Gastrocnemius medialis (tissue), 4 donors: ENCODE data around the gene SETD1B. TPM values are rescaled to one million over a fixed set of nuclear protein-coding genes. Genes with fewer than 3 reads are reported as not detected.

ENCODE experiments used
- ATAC-seq, 2 donors: fragments of 150-250 bp; one replicate each; pipeline ENCODE4 v1.9.1; 2016
- DNase-seq, 2 donors: peaks; one replicate each; pipeline ENCODE4 v3.0.0-alpha.2; 2019
- H3K27ac ChIP-seq, 4 donors: fragments of 200-600 bp; sonication (generic); 1 replicate in 1 of 4; 2 replicates in 3 of 4; pipeline ENCODE4 v1.5.1; 2016 to 2018; ENCODE audit warnings: mild to moderate bottlenecking in 2 of 4, moderate library complexity in 1 of 4
- H3K27me3 ChIP-seq, 3 donors: fragments of 200-600 bp; sonication (generic) in 2 of 3; 1 replicate in 1 of 3; 2 replicates in 2 of 3; pipeline versions ENCODE4 v1.5.1 to v1.6.0; 2016 to 2019; ENCODE audit warnings: mild to moderate bottlenecking in 1 of 3, moderate library complexity in 1 of 3
- H3K36me3 ChIP-seq, 2 donors: fragments of 200-600 bp; sonication (generic) in 1 of 2; one replicate each; pipeline ENCODE4 v1.5.1; 2017 to 2018
- H3K4me1 ChIP-seq, 2 donors: fragments of 200-600 bp; sonication (generic) in 1 of 2; one replicate each; pipeline ENCODE4 v1.5.1; 2016 to 2017; ENCODE audit warnings: mild to moderate bottlenecking in 2 of 2
- H3K4me3 ChIP-seq, 4 donors: fragments of 200-600 bp; sonication (generic) in 3 of 4; 1 replicate in 1 of 4; 2 replicates in 3 of 4; pipeline ENCODE4 v1.5.1; 2016 to 2019; ENCODE audit warnings: mild to moderate bottlenecking in 2 of 4
- H3K9me3 ChIP-seq, 3 donors: fragments of 200-600 bp; sonication (generic) in 2 of 3; 1 replicate in 1 of 3; 2 replicates in 2 of 3; pipeline ENCODE4 v1.5.1; 2016 to 2019
- POLR2A ChIP-seq, 2 donors: fragments of 450-650 bp; IDR thresholded peaks; one replicate each; pipeline ENCODE4 v1.6.1; 2017; ENCODE audit warnings: antibody characterized with exemption in 2 of 2, mild to moderate bottlenecking in 2 of 2, moderate library complexity in 2 of 2
- in situ Hi-C, 4 donors: fragments of 200-750 bp; cut with MboI; loops; one replicate each; pipeline versions ENCODE4 v1.15.0 to v1.8.0; 2017; ENCODE audit warnings: low sequenced_read_pairs in 4 of 4
- intact Hi-C: fragments of 100-400 bp; cut with DNase I; formaldehyde crosslinking; loops from one replicate; pipeline ENCODE4 v1.15.1; 2023; ENCODE audit warnings: low total_unique reads
- total RNA-seq, 4 donors: library from RNA; depleted of rRNA; stranded (reverse); fragments of >200 nt; gene quantifications; one replicate each; pipeline versions ENCODE4 v1.1.0 to v1.2.3, GENCODE V29; 2016
- TF ChIP-seq, protein P1 (sequence below), 5 experiments: fragments of 450-650 bp in 3 of 5; fragments of 200-600 bp in 2 of 5; sonication (generic) in 2 of 5; IDR thresholded peaks in 4 of 5; conservative IDR thresholded peaks in 1 of 5; 1 replicate in 4 of 5; 2 replicates in 1 of 5; pipeline ENCODE4 v1.5.1; 2016 to 2019; ENCODE audit warnings: antibody characterized with exemption in 5 of 5, mild to moderate bottlenecking in 3 of 5, moderate library complexity in 3 of 5

SETD1B gene
- total RNA-seq, 4 donors from 2014 or later = 2.2 to 9.3 (median 6.2) TPM

DNA sequence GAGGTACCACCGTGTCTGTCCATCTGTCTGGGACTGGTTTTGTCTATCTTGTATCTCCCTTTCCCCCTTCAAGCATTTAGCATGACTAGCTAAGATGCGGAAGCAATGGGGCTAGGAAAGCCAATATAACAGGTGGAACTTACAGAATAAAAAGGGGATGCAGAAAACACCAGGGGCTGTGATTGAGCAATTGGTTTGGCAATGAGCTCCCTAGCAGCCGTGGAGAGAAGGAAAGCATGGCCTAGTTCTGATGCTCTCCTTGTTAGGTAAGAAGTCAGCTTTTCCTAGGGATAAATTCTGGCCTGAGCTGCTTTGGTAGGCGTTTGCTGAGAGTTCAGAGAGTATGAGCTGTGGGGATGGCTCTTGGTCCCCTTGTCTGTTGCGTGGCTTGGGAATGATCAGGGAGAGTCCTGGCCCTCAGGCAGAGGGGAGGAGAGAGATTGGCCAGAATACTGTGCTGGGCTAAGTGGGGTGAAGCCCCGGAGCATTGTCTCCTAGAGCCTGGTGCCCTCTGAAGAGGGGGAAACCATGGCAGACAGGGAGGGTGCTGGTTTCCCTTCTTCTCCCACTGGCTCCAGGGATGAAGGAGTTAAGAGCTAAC is 7.1 kb downstream of the SETD1B start:
- in situ Hi-C loops = no loop called here
- Histone ChIP-seq H3K4me3 (peak overlapping the region; percentile 29 to 56 (median 56)), H3K9me3 (no peaks in the 10 kb centered on the region), H3K36me3 (peaks cover 0 to 48% of the 10 kb centered on the region in 2 donors), H3K27me3 (no peaks in the 10 kb centered on the region), H3K4me1 (peaks cover 37 to 48% of the 10 kb centered on the region in 2 donors), H3K27ac (peak overlapping the region; percentile 69 to 89 (median 81))
- ATAC-seq (no peak), DNase-seq (peak in 1 of 2 donors; percentile 13)
- intact Hi-C loops = no loop called here
- TF ChIP-seq POLR2A (IDR thresholded peaks at IDR 0.05) = no peak
- TF ChIP-seq, protein P1, sequence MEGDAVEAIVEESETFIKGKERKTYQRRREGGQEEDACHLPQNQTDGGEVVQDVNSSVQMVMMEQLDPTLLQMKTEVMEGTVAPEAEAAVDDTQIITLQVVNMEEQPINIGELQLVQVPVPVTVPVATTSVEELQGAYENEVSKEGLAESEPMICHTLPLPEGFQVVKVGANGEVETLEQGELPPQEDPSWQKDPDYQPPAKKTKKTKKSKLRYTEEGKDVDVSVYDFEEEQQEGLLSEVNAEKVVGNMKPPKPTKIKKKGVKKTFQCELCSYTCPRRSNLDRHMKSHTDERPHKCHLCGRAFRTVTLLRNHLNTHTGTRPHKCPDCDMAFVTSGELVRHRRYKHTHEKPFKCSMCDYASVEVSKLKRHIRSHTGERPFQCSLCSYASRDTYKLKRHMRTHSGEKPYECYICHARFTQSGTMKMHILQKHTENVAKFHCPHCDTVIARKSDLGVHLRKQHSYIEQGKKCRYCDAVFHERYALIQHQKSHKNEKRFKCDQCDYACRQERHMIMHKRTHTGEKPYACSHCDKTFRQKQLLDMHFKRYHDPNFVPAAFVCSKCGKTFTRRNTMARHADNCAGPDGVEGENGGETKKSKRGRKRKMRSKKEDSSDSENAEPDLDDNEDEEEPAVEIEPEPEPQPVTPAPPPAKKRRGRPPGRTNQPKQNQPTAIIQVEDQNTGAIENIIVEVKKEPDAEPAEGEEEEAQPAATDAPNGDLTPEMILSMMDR (IDR thresholded peaks at IDR 0.05 in 4 of 5, conservative IDR thresholded peaks at IDR 0.05 in 1 of 5) = no peak

DNA sequence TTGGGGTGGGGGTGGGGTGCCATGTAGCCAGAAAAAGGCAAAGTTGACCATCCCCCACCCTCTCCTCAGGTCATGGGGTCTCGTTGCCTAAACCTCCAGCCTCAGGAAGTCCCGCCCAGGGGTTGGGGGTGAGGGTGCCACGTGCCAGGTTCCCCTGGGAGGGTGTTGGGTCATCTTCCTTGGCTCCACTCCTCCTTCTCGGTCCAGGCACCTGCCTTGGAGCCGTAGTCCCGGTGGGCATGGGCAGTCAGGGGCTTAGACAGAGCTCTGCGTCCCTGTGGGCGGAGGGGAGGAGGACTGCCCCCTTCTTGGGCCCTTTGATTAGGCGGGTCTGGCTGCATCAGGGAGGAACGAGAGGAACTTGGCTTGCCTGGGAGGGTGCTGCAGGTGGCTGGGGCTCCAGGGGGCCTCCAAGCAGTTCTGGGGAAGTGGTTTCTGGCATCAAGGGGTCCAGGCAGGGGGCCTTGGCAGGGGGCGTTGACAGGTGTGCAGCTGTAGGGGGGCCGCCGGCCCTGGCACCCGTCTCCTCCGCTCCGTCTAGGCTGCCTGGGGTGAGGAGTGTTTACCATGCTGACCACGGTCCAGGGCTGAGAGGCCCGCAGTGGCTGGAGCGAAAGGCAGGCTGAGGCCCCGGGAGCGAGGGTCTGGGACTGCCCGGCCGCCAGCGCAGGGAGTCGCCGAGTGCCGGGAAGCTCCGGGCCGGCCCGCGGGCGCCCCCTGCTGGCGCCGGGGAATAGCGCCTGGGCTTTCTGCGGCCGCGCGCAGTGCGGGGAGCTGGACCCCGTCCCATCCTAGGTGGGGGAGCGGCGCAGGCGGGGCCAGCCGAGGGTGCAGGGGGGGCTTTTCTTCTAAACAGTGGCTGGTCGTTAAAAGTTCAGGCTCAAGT is 7.9 kb downstream of the SETD1B start:
- ATAC-seq (peak; percentile 88), DNase-seq (peak in 1 of 2 donors; percentile 71)
- in situ Hi-C loops (no loop called here), intact Hi-C loops (loop anchor here (1.0 kb wide), 2 partner anchors 16 to 35 kb away; no protein-coding TSS in a partner anchor)
- Histone ChIP-seq H3K27me3 (no peaks in the 10 kb centered on the region), H3K4me1 (peaks cover 30 to 41% of the 10 kb centered on the region in 2 donors), H3K9me3 (no peaks in the 10 kb centered on the region), H3K4me3 (peak overlapping the region; percentile 56 to 71 (median 56)), H3K36me3 (peaks cover 0 to 54% of the 10 kb centered on the region in 2 donors), H3K27ac (peak overlapping the region; percentile 69 to 89 (median 81))
- TF ChIP-seq POLR2A (IDR thresholded peaks at IDR 0.05) = no peak
- TF ChIP-seq, protein P1 (IDR thresholded peaks at IDR 0.05 in 4 of 5, conservative IDR thresholded peaks at IDR 0.05 in 1 of 5) = peak; percentile 87 to 100 (median 100)

DNA sequence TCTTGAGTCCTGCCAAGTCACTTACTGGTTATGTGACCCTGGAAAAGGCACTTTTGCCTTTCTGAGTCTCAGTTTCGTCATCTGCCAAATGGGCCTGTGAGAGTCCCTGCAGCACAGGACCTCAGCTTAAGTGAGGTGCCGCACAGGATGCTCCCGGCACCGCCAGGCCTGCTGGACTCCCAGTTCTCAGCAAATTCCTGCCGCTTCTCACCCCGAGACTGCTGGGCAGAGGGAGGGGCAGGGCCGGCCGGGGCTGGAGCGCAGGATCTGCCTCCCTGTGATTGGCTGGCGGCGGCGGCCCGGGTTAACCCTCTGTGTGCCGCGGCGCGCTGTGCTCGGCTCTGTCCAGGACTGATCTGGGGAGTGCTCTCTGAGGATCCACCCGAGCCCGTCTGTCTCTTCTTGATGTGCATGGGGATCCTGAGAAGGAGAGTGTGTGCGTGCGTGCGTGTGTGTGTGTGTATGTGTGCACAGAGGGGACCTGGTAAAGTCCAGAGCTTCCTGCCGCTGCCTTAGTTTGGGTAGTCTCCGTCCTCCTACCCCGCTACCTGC is 8.6 kb downstream of the SETD1B start:
- no peaks in the 10 kb centered on the region for H3K27me3 ChIP-seq
- in situ Hi-C loops (no loop called here), intact Hi-C loops (loop anchor here (1.0 kb wide), 2 partner anchors 17 to 36 kb away; no protein-coding TSS in a partner anchor)
- H3K9me3 ChIP-seq = no peaks in the 10 kb centered on the region
- H3K27ac ChIP-seq = peak overlapping the region; percentile 69 to 89 (median 81)
- peaks cover 0 to 61% of the 10 kb centered on the region in 2 donors for H3K36me3 ChIP-seq
- peaks cover 25 to 34% of the 10 kb centered on the region in 2 donors for H3K4me1 ChIP-seq
- peak; percentile 49 to 64 for ATAC-seq
- peak in 1 of 2 donors; percentile 48 for DNase-seq
- peak overlapping the region; percentile 56 to 71 (median 56) for H3K4me3 ChIP-seq
- TF ChIP-seq, protein P1 (IDR thresholded peaks at IDR 0.05 in 4 of 5, conservative IDR thresholded peaks at IDR 0.05 in 1 of 5) = peak in 2 of 5 experiments; percentile 1 to 8
- TF ChIP-seq POLR2A (IDR thresholded peaks at IDR 0.05) = no peak

DNA sequence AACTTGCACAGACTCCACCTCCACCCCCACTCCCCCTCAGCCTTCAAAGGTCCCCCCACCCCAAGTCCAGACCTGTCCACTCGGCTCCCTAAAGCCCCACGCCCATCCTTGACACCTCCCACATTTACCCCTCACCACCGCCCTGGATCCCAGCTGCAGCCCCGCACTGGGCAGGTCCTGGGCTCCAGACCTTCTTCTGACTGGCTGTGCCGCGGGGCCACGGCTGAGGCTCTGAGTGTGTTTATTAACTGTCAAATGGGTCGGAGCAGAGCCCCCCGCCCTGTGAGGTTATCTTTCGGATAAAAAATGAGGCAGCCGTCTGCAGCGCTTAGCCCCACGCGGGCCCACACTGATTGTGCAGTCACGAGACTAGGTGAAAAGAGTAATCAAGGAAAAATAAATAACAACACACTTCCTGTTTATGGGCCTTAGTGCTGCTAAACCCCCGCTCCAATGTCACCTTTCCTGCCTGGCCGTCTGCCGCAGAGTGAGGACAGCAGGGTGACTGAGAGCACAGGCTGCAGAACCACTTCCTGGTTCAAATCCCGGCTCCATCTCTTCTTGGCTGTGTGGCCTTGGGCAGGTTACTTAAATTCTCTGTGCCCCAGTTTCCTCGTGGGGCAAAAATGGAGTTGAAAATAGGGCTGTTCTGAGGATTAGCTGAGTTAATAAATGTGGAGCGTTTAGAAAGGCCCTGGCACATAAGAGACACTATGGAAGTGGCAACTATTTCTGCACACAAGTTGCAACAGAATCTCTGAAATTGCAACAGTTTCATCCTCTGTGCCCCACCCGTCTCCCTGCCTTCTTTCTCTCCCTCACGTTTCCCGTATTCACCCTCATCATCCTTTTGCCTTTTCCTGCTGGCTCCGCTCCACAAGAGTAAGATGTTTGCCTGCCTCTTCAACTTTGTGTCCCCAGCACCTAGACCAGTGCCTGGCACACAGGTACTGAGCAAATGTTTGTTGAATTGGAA is 9.4 kb downstream of the SETD1B start:
- H3K27ac ChIP-seq = peak overlapping the region; percentile 24 to 89 (median 74)
- ATAC-seq = no peak
- intact Hi-C loops (loop anchor here (1.0 kb wide), 2 partner anchors 18 to 37 kb away; no protein-coding TSS in a partner anchor), in situ Hi-C loops (no loop called here)
- no peaks in the 10 kb centered on the region for H3K27me3 ChIP-seq
- no peaks in the 10 kb centered on the region for H3K9me3 ChIP-seq
- H3K4me1 ChIP-seq = peaks cover 25 to 32% of the 10 kb centered on the region in 2 donors
- no peak for DNase-seq
- H3K4me3 ChIP-seq = peak overlapping the region in 3 of 4 donors; percentile 56 to 71 (median 56)
- TF ChIP-seq, protein P1 (IDR thresholded peaks at IDR 0.05 in 4 of 5, conservative IDR thresholded peaks at IDR 0.05 in 1 of 5) = no peak
- TF ChIP-seq POLR2A (IDR thresholded peaks at IDR 0.05) = no peak
- H3K36me3 ChIP-seq = peaks cover 5 to 62% of the 10 kb centered on the region in 2 donors
